Activated CD4-positive, CD25-positive, alpha-beta regulatory T cell treated with anti-CD3 and anti-CD28 coated beads, Interleukin-2, amount 50 U/mL, for 72 hours (primary cell): ENCODE measurements around the gene CST1.

Experiments
- DNase-seq: peaks from one replicate; pipeline ENCODE4 v3.0.0; 2021

The CST1 gene

DNA sequence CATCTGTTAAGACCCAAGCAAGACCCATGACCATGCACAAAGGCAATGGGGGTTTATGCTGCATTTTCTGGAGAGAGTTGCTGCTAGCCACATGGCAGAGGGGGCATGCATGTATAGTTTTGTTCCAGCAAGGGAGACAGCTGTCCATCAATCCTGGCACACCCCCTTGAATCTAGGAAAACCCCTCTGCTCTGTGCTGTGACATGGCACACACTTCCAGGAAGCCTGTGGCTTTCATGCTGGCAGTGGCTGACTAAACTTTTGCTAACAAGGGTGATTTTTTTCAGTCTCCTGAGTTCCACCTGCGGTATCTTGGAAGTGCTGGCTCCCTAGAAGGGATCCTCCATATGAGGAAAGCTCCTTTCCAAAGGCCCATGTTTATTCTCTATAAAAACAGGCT, 52.8 kb downstream of the CST1 start:
- no peak for DNase-seq
